GM23248 (cell line): ENCODE results near the gene KLF6. TPM values are rescaled to one million over a fixed set of nuclear protein-coding genes. Genes with fewer than 3 reads are reported as not detected.
A peak's percentile ranks its signal among the peaks of the same experiment; 100 is the strongest.

Source experiments
- DNase-seq: peaks from one replicate; pipeline ENCODE4 v3.0.0-alpha.2; 2015
- H2AFZ ChIP-seq: fragments of 200-600 bp; sonication (generic); 2 replicates; pipeline ENCODE4 v1.6.1; 2016; ENCODE audit warnings: antibody characterized with exemption
- H3F3A ChIP-seq: fragments of 200-600 bp; sonication (generic); 2 replicates; pipeline ENCODE4 v1.6.1; 2016; ENCODE audit warnings: mild to moderate bottlenecking, antibody characterized with exemption, mixed run types; ENCODE audit not compliant: insufficient read depth
- H3K27ac ChIP-seq: fragments of 200-600 bp; sonication (generic); 2 replicates; pipeline ENCODE4 v1.5.1; 2016; ENCODE audit warnings: mild to moderate bottlenecking
- H3K27me3 ChIP-seq: fragments of 200-600 bp; sonication (generic); replicated peaks from 2 replicates; pipeline ENCODE4 v1.6.1; 2016; ENCODE audit warnings: mild to moderate bottlenecking; ENCODE audit not compliant: insufficient read depth
- H3K36me3 ChIP-seq: fragments of 200-600 bp; sonication (generic); 2 replicates; pipeline ENCODE4 v1.6.1; 2016; ENCODE audit warnings: low read depth, mild to moderate bottlenecking
- H3K4me1 ChIP-seq: fragments of 200-600 bp; sonication (generic); 2 replicates; pipeline ENCODE4 v1.6.1; 2016; ENCODE audit warnings: mild to moderate bottlenecking; ENCODE audit not compliant: insufficient read depth
- H3K4me2 ChIP-seq: fragments of 200-600 bp; sonication (generic); one replicate; pipeline ENCODE4 v1.6.1; 2016; ENCODE audit warnings: mild to moderate bottlenecking; ENCODE audit not compliant: unreplicated experiment
- H3K4me3 ChIP-seq: fragments of 200-600 bp; sonication (generic); 2 replicates; pipeline ENCODE4 v1.5.1; 2016; ENCODE audit warnings: mild to moderate bottlenecking
- H3K79me2 ChIP-seq: fragments of 200-600 bp; sonication (generic); 2 replicates; pipeline ENCODE4 v1.6.1; 2016; ENCODE audit warnings: mild to moderate bottlenecking; ENCODE audit not compliant: insufficient read depth
- H3K9ac ChIP-seq: fragments of 200-600 bp; sonication (generic); 2 replicates; pipeline ENCODE4 v1.6.1; 2016; ENCODE audit warnings: mild to moderate bottlenecking
- H3K9me2 ChIP-seq: fragments of 200-600 bp; sonication (generic); 2 replicates; pipeline ENCODE4 v1.6.1; 2016; ENCODE audit warnings: mixed run types, mild to moderate bottlenecking, moderate library complexity; ENCODE audit not compliant: insufficient read depth
- H3K9me3 ChIP-seq: fragments of 200-600 bp; sonication (generic); one replicate; pipeline ENCODE4 v1.6.1; 2017; ENCODE audit warnings: low read depth
- H4K20me1 ChIP-seq: fragments of 200-600 bp; sonication (generic); 2 replicates; pipeline ENCODE4 v1.6.0; 2016; ENCODE audit not compliant: insufficient read depth
- EZH2 ChIP-seq: fragments of 200-600 bp; sonication (generic); IDR thresholded peaks from 2 replicates; pipeline ENCODE4 v1.6.1; 2018; ENCODE audit warnings: antibody characterized with exemption, mild to moderate bottlenecking; ENCODE audit not compliant: insufficient read depth, poor library complexity, severe bottlenecking
- EZH2phosphoT487 ChIP-seq: fragments of 200-600 bp; sonication (generic); IDR thresholded peaks from 2 replicates; pipeline ENCODE4 v1.6.1; 2018; ENCODE audit warnings: antibody characterized with exemption, moderate library complexity, mild to moderate bottlenecking, low read depth; ENCODE audit not compliant: insufficient read depth
- WGBS, 2 experiments: methylation state at CpG; one replicate each; pipeline ENCODE4 v1.1.6; 2015 to 2017; ENCODE audit warnings: low lambda C conversion rate in 2 of 2, low coverage in 1 of 2; ENCODE audit errors: missing lambda C conversion rate in 2 of 2; 5-methylcytosine and 5-hydroxymethylcytosine counted together
- in situ Hi-C: fragments of 300-500 bp; cut with MboI; formaldehyde crosslinking; loops from 2 replicates; pipeline ENCODE4 v1.15.0; 2020
- polyA plus RNA-seq: library from polyadenylated mRNA; unstranded; fragments of >200 nt; fragmentation: Nextera tagmentation; extraction: Ambion mirVana; gene quantifications from 2 replicates; pipeline ENCODE4 v1.2.1, GENCODE V29; 2016
- total RNA-seq: library from RNA; depleted of rRNA; stranded (reverse); fragments of >200 nt; shearing (Covaris generic); gene quantifications from 2 replicates; pipeline ENCODE4 v1.2.3, GENCODE V29; 2014

Gene KLF6
- total and polyA plus RNA-seq, 2 experiments from 2014 or later, result 49.8 to 279 TPM

GRCh38 chr10:3750006-3750816 lies 34.8 kb downstream of the KLF6 start:
- Histone ChIP-seq H3K9me2 (no peaks in the 10 kb centered on the region), H3K9me3 (no peaks in the 10 kb centered on the region), H3K27me3 (no peaks in the 10 kb centered on the region), H4K20me1 (no peaks in the 10 kb centered on the region), H2AFZ (peak overlapping the region; percentile 65), H3F3A (peaks cover 10% of the 10 kb centered on the region), H3K9ac (peak overlapping the region; percentile 50), H3K4me3 (peak overlapping the region; percentile 42), H3K4me1 (peaks cover 22% of the 10 kb centered on the region), H3K27ac (peak overlapping the region; percentile 48), H3K36me3 (no peaks in the 10 kb centered on the region), H3K4me2 (peak overlapping the region; percentile 74), H3K79me2 (no peaks in the 10 kb centered on the region)
- DNase-seq, result peak; percentile 46
- in situ Hi-C loops, result loop anchor here (25.0 kb wide), 1 partner anchor 213 kb away; no protein-coding TSS in a partner anchor
- TF ChIP-seq EZH2phosphoT487 (no peak), EZH2 (no peak)
- 60 to 62% methylated on average over 11 of the region's 11 CpGs for WGBS, 2 experiments

DNA sequence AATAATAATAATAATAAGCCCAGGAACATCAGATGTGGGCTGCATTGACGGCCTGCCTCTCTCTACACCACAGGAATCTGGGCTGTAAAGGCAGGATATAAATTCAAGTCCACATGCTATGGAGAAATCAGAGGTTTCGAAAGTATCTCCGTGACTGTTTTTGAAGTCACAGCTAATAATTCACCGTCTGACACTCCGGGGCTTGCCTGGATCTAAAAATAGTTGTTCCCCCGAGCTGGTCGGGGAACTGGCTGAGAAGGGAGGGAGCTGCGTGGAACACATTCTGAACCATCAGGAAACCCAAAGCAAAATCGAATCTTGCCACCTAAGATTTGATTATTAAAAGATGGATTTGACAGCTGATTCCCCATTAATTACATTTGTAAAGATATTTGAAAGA lies 35.4 kb downstream of the KLF6 start:
- Histone ChIP-seq H3K36me3 (no peaks in the 10 kb centered on the region), H3K4me2 (peak overlapping the region; percentile 74), H2AFZ (peak overlapping the region; percentile 65), H3K27ac (peak overlapping the region; percentile 48), H3K4me3 (peak overlapping the region; percentile 42), H3K9me3 (no peaks in the 10 kb centered on the region), H3K9ac (peak overlapping the region; percentile 50), H4K20me1 (no peaks in the 10 kb centered on the region), H3K9me2 (no peaks in the 10 kb centered on the region), H3K27me3 (no peaks in the 10 kb centered on the region), H3K4me1 (peaks cover 17% of the 10 kb centered on the region), H3K79me2 (no peaks in the 10 kb centered on the region), H3F3A (peaks cover 4% of the 10 kb centered on the region)
- in situ Hi-C loops, result no loop called here
- no peak for TF ChIP-seq EZH2phosphoT487
- no peak for TF ChIP-seq EZH2
- WGBS, 2 experiments, result 3 to 5% methylated on average over 9 of the region's 9 CpGs
- peak; percentile 80 for DNase-seq

- H3F3A ChIP-seq, result no peaks in the 10 kb centered on the region
- no peaks in the 10 kb centered on the region for H3K9me2 ChIP-seq
- H2AFZ ChIP-seq, result no peak overlapping the region
- peaks cover 15% of the 10 kb centered on the region for H3K4me1 ChIP-seq
- in situ Hi-C loops, result no loop called here
- no peaks in the 10 kb centered on the region for H4K20me1 ChIP-seq
- no peaks in the 10 kb centered on the region for H3K79me2 ChIP-seq
- H3K4me2 ChIP-seq, result no peak overlapping the region
- no peak overlapping the region for H3K27ac ChIP-seq
- H3K36me3 ChIP-seq, result no peaks in the 10 kb centered on the region
- H3K27me3 ChIP-seq, result no peaks in the 10 kb centered on the region
- H3K9me3 ChIP-seq, result no peaks in the 10 kb centered on the region
- WGBS, 2 experiments, result 92 to 97% methylated on average over 5 of the region's 5 CpGs
- no peak overlapping the region for H3K4me3 ChIP-seq
- DNase-seq, result no peak
- no peak overlapping the region for H3K9ac ChIP-seq
- no peak for TF ChIP-seq EZH2phosphoT487
- TF ChIP-seq EZH2, result no peak
Measured at GRCh38 chr10:3749011-3749410, 36.0 kb downstream of the KLF6 start.

DNA sequence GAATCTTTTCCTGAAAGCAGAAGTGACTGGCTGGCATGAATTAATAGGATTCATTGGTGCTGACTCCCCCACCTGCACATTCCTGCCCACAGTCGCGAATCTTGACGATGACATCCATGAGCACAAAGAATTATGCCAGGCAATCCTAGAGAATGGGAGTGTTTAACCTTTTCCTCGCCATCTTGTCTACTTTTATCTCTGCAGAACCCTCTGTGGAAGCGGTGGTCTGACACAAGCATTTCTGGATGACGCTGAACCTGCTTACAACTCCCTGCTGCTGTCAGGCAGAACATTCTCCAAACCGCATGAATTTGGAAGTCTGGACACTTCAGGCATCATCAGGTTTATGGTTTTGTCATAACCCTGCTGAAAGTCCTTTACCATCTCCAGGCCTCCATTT lies 36.5 kb downstream of the KLF6 start:
- H3K9ac ChIP-seq, result no peak overlapping the region
- H4K20me1 ChIP-seq, result no peaks in the 10 kb centered on the region
- peaks cover 15% of the 10 kb centered on the region for H3K4me1 ChIP-seq
- no peaks in the 10 kb centered on the region for H3K9me2 ChIP-seq
- H3K27me3 ChIP-seq, result no peaks in the 10 kb centered on the region
- no peak overlapping the region for H3K27ac ChIP-seq
- no peak for TF ChIP-seq EZH2
- TF ChIP-seq EZH2phosphoT487, result no peak
- no peaks in the 10 kb centered on the region for H3K36me3 ChIP-seq
- H3K9me3 ChIP-seq, result no peaks in the 10 kb centered on the region
- H3K79me2 ChIP-seq, result no peaks in the 10 kb centered on the region
- H3K4me2 ChIP-seq, result no peak overlapping the region
- H3K4me3 ChIP-seq, result no peak overlapping the region
- H3F3A ChIP-seq, result no peaks in the 10 kb centered on the region
- in situ Hi-C loops, result no loop called here
- no peak for DNase-seq
- no peak overlapping the region for H2AFZ ChIP-seq
- WGBS, 2 experiments, result 81% methylated on average over 7 of the region's 7 CpGs
